ENCODE data around the gene PNMA6E.

PNMA6E gene

GRCh38 chrX:153349952-153350351 lies 51.2 kb downstream of the PNMA6E start:
- DNase-seq (ENCODE audit: low spot score), result no peak

- no peak for DNase-seq (ENCODE audit: low spot score)
Measured at GRCh38 chrX:153348421-153348820, 52.7 kb downstream of the PNMA6E start.

- DNase-seq (ENCODE audit: low spot score), result no peak
Measured at GRCh38 chrX:153347530-153347929, 53.6 kb downstream of the PNMA6E start.

Measured in Ammon's horn (tissue), 1 donor.